Left ventricle myocardium inferior (tissue), 1 donor: ENCODE measurements around the gene AIMP1. TPM values are rescaled to one million over a fixed set of nuclear protein-coding genes. Genes with fewer than 3 reads are reported as not detected.

Experiments
- DNase-seq: peaks from one replicate; pipeline ENCODE4 v3.0.0-alpha.2; 2020
- H3K27ac ChIP-seq: fragments of 200-600 bp; replicated peaks from 2 replicates; pipeline ENCODE4 v1.8.0; 2021
- H3K27me3 ChIP-seq: fragments of 200-600 bp; 2 replicates; pipeline ENCODE4 v1.8.0; 2021; ENCODE audit warnings: low read depth
- H3K36me3 ChIP-seq: fragments of 200-600 bp; 2 replicates; pipeline ENCODE4 v1.8.0; 2021
- H3K4me1 ChIP-seq: fragments of 200-600 bp; 2 replicates; pipeline ENCODE4 v1.8.0; 2021
- H3K4me3 ChIP-seq: fragments of 200-600 bp; 2 replicates; pipeline ENCODE4 v1.8.0; 2021; ENCODE audit warnings: mild to moderate bottlenecking, moderate library complexity
- H3K9me3 ChIP-seq: fragments of 200-600 bp; replicated peaks from 2 replicates; pipeline ENCODE4 v1.8.0; 2021
- intact Hi-C: fragments of 100-400 bp; cut with micrococcal nuclease; formaldehyde crosslinking; loops from one replicate; pipeline ENCODE4 v1.11.0; 2022
- total RNA-seq: library from RNA; stranded (reverse); fragmentation: NEBNext Ultra II Directional; extraction: Animal tissue kit (Norgen Biotek cat#: 25700); gene quantifications from one replicate; pipeline ENCODE4 v1.2.1, GENCODE V29; 2021
- TF ChIP-seq, protein P1 (sequence below): fragments of 200-600 bp; IDR thresholded peaks from 2 replicates; pipeline ENCODE4 v1.8.0; 2021; ENCODE audit warnings: antibody characterized with exemption, mild to moderate bottlenecking, borderline replicate concordance
- donor health status: DM: no; HTN: yes; CAD: no; lungs with severe emphysema.

Gene AIMP1
- total RNA-seq, 1 donor from 2014 or later, result 36.4 TPM

DNA sequence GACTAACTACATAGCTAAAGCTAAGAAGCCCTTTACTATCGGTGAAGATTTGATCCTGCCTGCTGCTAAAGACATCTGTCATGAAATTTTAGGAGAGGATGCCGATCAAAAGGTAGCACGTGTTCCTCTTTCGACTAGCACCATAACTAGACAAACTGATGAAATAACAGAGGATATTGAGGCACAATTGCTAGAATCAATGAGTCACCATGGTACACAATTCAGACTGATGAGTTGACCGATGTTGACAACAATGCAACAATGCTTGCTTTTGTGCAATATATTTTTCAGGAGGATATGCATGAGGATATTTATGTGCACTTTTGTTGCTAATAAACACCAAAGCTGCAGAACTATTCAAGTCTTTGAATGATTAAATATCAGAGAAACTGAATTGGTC lies 24.7 kb upstream of the AIMP1 start:
- TF ChIP-seq, protein P1, sequence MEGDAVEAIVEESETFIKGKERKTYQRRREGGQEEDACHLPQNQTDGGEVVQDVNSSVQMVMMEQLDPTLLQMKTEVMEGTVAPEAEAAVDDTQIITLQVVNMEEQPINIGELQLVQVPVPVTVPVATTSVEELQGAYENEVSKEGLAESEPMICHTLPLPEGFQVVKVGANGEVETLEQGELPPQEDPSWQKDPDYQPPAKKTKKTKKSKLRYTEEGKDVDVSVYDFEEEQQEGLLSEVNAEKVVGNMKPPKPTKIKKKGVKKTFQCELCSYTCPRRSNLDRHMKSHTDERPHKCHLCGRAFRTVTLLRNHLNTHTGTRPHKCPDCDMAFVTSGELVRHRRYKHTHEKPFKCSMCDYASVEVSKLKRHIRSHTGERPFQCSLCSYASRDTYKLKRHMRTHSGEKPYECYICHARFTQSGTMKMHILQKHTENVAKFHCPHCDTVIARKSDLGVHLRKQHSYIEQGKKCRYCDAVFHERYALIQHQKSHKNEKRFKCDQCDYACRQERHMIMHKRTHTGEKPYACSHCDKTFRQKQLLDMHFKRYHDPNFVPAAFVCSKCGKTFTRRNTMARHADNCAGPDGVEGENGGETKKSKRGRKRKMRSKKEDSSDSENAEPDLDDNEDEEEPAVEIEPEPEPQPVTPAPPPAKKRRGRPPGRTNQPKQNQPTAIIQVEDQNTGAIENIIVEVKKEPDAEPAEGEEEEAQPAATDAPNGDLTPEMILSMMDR, result no peak
- peaks cover 73% of the 10 kb centered on the region for H3K36me3 ChIP-seq
- H3K27ac ChIP-seq, result no peak overlapping the region
- no peaks in the 10 kb centered on the region for H3K27me3 ChIP-seq
- no peak overlapping the region for H3K4me3 ChIP-seq
- intact Hi-C loops, result no loop called here
- no peaks in the 10 kb centered on the region for H3K9me3 ChIP-seq
- no peaks in the 10 kb centered on the region for H3K4me1 ChIP-seq
- DNase-seq, result no peak

GRCh38 chr4:106294062-106294461 lies 22.3 kb upstream of the AIMP1 start:
- Histone ChIP-seq H3K27ac (no peak overlapping the region), H3K36me3 (peaks cover 59% of the 10 kb centered on the region), H3K27me3 (no peaks in the 10 kb centered on the region), H3K4me3 (no peak overlapping the region), H3K9me3 (no peaks in the 10 kb centered on the region), H3K4me1 (no peaks in the 10 kb centered on the region)
- no peak for DNase-seq
- intact Hi-C loops, result no loop called here
- TF ChIP-seq, protein P1, result no peak

- no peak for DNase-seq
- intact Hi-C loops, result no loop called here
- H3K9me3 ChIP-seq, result no peaks in the 10 kb centered on the region
- no peaks in the 10 kb centered on the region for H3K27me3 ChIP-seq
- H3K4me1 ChIP-seq, result no peaks in the 10 kb centered on the region
- H3K27ac ChIP-seq, result no peak overlapping the region
- no peak overlapping the region for H3K4me3 ChIP-seq
- TF ChIP-seq, protein P1, result no peak
- peaks cover 46% of the 10 kb centered on the region for H3K36me3 ChIP-seq
Measured at GRCh38 chr4:106297245-106298035, 18.9 kb upstream of the AIMP1 start.

- no peak overlapping the region for H3K4me3 ChIP-seq
- peaks cover 27% of the 10 kb centered on the region for H3K36me3 ChIP-seq
- TF ChIP-seq, protein P1, result no peak
- DNase-seq, result no peak
- H3K9me3 ChIP-seq, result no peaks in the 10 kb centered on the region
- H3K27ac ChIP-seq, result no peak overlapping the region
- intact Hi-C loops, result no loop called here
- no peaks in the 10 kb centered on the region for H3K4me1 ChIP-seq
- no peaks in the 10 kb centered on the region for H3K27me3 ChIP-seq
Measured at GRCh38 chr4:106299977-106300376, 16.4 kb upstream of the AIMP1 start.

DNA sequence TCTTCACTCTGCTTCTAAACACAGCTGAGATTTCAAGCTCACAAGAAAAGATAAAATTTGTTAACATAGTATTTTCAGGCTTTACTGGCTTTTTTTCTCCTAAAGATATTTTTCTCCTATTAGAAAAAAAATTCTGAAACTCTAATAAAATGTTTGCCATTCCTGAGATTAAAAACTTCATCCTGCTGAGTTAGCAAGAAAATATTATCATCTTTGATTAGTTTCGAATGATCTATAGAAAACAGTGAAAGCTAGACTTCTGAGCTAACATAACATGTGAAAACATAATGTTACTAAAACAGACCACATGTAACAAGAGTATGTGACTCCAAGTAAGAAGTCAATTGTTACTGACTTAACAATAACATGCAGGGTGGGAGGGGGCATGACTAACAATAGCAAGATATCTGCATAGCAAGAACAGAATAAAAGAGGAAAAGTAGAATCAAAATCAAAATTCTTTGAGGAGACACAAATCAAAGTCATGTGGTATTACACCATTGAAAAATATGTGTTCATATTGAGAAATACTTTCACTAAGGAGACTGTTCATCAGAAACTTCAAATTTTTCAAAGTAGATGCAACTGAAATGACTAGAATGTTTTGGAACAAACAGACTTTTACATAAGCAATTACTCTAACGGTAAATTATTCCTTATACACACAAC lies 14.8 kb upstream of the AIMP1 start:
- intact Hi-C loops, result no loop called here
- Histone ChIP-seq H3K27me3 (no peaks in the 10 kb centered on the region), H3K36me3 (peaks cover 15% of the 10 kb centered on the region)

More for the DNA sequence above, 14.8 kb upstream of the AIMP1 start:
- DNase-seq, result no peak
- no peak overlapping the region for H3K27ac ChIP-seq
- TF ChIP-seq, protein P1, result no peak
- H3K9me3 ChIP-seq, result no peaks in the 10 kb centered on the region
- no peak overlapping the region for H3K4me3 ChIP-seq
- no peaks in the 10 kb centered on the region for H3K4me1 ChIP-seq
